NK-92 treated with Interleukin-12 subunit alpha and Interleukin-12 subunit beta, amount 100 ng/mL, for 24 hours (cell line): Measurements from ENCODE around the gene HEYL.

Experiments
- DNase-seq: peaks from one replicate; lab custom pipeline; 2025; lab: John Stamatoyannopoulos, UW

The HEYL gene

GRCh38 chr1:39666772-39667171 is 27.3 kb upstream of the HEYL start:
- DNase-seq = no peak

- no peak for DNase-seq
Measured at GRCh38 chr1:39663559-39663958, 24.1 kb upstream of the HEYL start.

- DNase-seq = no peak
Measured at GRCh38 chr1:39662861-39663260, 23.4 kb upstream of the HEYL start.

GRCh38 chr1:39659538-39659937 is 20.1 kb upstream of the HEYL start:
- DNase-seq = no peak

- no peak for DNase-seq
Measured at GRCh38 chr1:39659110-39659509, 19.7 kb upstream of the HEYL start.

GRCh38 chr1:39657923-39658485 is 18.6 kb upstream of the HEYL start:
- DNase-seq = peak; percentile 40

GRCh38 chr1:39657402-39657801 is 18.0 kb upstream of the HEYL start:
- DNase-seq = no peak

DNA sequence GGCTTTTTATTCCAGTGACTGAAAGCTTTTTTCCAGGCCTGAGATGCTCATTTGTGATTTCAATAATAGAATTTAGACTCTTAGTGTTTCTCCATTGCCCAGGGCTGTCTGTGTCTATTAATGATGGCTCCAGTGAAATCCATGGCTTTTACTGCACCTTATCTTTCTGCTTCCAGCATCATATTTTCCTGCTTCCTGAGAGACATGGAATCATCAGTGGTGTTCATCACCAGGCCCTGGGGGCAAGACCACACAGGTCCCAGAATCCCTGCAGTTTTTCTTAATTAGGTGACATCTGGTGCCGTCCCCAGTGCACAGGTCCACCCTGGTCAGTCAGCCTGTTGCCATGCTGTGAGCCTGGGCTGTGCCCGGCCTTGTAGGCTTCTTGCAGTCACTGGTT is 16.9 kb upstream of the HEYL start:
- DNase-seq = no peak

GRCh38 chr1:39655578-39656268 is 16.3 kb upstream of the HEYL start:
- DNase-seq = no peak

DNA sequence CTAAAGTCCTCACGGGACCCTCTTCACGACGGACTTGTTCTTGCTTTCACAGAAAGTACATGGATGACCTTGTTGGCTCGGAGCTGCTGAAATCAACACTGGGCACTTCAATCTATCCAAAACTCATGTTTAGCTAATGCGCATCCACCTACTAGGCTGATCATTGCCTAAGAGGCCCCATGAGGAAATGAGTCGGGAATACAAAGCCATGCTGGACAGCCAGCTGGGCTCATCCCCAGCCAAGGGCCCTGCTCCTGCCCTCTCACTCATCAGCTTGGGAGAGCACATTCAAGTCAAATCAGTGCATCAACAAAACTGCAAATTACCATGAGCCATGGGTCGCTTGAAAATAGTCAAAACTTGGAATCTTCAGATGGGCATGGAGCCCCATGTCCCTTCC is 14.8 kb upstream of the HEYL start:
- DNase-seq = no peak

GRCh38 chr1:39653546-39654031 is 14.1 kb upstream of the HEYL start:
- peak; percentile 24 for DNase-seq

DNA sequence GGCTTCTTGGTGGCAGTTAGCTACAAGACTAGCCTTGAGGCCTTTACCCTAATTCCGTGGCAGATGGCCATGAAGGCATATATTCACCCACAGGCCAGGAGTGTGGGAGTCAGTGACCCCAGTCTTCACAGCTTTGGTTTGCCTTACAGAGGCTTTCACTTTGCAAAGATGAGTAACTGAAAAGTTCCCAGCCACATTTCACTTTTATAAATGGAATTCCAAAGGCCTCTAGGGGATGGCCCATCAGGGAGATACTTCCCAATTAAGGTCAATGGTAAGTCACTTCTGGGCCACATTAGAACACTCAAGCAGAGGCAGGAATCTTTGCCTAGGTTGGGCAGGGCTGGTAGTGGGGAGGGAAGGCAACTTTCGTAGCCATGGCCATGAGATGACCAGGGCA is 13.1 kb upstream of the HEYL start:
- no peak for DNase-seq

DNA sequence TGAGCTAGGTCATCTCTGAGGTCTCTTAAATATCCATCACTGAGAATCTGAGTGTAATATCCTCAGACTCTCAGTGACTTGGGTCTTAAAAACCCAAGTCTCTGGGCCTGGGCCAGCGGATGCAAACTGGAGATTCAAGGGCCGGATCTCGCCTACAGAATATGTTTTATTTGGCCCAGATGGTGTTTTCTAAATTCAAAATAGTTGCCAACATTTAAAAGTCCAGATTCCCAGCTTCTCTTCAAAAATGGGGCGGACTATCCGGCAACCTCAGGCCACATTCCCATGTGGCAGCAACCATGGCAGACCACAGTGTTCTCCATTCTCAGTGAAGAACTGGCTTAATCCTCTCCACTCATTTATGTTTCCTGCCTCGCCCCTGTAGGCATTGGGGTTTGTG is 12.7 kb upstream of the HEYL start:
- DNase-seq = no peak

DNA sequence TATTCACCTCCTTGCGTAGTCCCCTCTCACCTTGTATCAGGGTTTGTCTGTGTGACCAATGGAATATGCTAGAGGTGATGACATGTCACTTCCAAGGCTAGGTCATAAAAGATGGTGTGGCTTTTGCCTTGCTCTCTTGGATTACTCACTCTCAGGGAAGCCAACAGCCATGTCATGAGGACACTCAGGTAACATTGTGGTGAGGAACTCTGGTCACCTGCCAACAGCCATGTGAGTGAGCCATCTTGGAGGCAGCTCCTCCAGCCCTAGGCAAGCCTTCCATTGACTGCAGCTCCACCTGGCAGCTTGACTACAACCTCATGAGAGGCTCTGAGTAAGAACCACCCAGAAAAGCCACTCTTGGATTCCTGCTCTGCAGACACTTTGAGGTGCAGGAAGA is 11.0 kb upstream of the HEYL start:
- no peak for DNase-seq

- DNase-seq = no peak
Measured at GRCh38 chr1:39649636-39650185, 10.3 kb upstream of the HEYL start.

GRCh38 chr1:39648496-39648895 is 9.1 kb upstream of the HEYL start:
- no peak for DNase-seq

- DNase-seq = no peak
Measured at GRCh38 chr1:39647247-39647646, 7.8 kb upstream of the HEYL start.

DNA sequence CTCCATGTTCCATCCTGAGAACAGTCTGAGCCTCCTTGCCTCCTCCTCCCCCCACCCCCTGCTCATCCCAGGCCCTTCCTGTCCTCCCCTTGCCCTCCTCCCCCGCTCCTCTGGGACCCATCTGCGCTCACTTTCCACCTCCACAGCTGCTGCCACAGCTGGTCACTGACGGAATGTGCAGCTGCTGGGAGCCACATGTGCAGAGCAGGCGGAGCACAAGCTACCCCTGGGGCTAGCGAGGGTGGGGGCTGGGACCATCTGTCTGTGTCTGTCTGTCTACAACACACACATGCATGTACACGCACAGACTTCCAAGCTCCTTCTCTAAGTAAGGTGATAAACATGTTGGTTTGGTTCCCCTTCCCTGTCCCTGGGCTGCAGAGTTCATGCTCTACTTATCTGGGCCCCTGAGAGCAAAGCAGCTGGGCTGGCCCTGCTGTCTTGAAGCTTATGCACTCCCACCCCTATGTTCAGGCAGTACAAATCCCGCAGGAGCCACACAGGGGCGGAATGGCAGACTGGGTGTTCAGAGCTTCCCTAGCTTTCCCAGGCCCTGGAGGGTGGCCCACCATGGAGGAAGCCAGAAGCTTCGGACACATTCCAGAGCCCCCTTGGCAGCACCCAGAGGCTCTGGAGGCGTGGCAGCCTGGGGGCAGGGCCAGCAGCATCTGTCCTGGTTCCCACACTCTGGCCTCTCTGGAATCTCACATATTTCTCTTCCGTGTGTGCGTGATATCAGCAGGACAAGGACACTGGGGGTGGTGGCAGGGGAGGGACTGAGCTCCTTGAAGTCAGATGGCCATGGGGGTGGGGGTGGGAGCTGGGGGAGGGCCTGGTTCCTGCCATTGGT is 7.0 kb upstream of the HEYL start:
- no peak for DNase-seq

GRCh38 chr1:39645411-39646043 is 6.1 kb upstream of the HEYL start:
- no peak for DNase-seq

- DNase-seq = no peak
Measured at GRCh38 chr1:39643705-39644104, 4.3 kb upstream of the HEYL start.

DNA sequence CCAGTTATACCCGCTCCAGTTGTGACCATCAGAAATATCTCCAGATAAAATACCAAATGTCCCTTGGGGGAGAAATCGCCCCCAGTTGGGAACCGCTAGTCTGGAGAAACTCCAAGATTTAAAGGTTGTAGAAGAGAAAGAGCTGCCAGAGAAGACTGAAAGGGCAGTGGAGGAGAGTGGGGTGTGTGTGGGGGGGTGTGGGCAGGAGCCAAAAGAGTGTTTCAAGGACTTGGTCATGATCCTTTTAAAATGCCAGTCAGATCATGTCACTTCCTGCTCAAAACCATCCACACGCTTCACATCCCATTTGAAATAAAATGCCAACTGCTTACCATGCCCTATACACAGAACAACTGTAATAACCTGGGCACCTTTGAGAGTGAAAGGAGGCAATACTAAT is 3.4 kb upstream of the HEYL start:
- DNase-seq = no peak

- no peak for DNase-seq
Measured at GRCh38 chr1:39640861-39641260, 1.4 kb upstream of the HEYL start.
